T-helper 17 cell (primary cell): Measurements from ENCODE around the gene KCND3. TPM values are rescaled to one million over a fixed set of nuclear protein-coding genes. Genes with fewer than 3 reads are reported as not detected.

Experiments used
- ATAC-seq: fragments of 150-1000 bp; cut with Tn5 transposase; 2 replicates; pipeline ENCODE4 v1.10.0; 2021; ENCODE audit warnings: mild to moderate bottlenecking, moderate library complexity
- DNase-seq, 3 donors: peaks; one replicate each; pipeline versions ENCODE4 v3.0.0 to v3.0.0-alpha.2; 2020 to 2021
- H3K9me3 ChIP-seq: one replicate; pipeline ENCODE4 v1.7.0; 2013; ENCODE audit warnings: low read length, mild to moderate bottlenecking; ENCODE audit not compliant: control insufficient read depth, poor library complexity, severe bottlenecking
- H3K27ac Mint-ChIP-seq: one replicate; pipeline ENCODE4 v1.8.0; 2022; ENCODE audit warnings: mild to moderate bottlenecking, moderate library complexity, mixed read lengths
- H3K27me3 Mint-ChIP-seq: one replicate; pipeline ENCODE4 v1.8.0; 2022; ENCODE audit warnings: mixed read lengths
- H3K36me3 Mint-ChIP-seq: one replicate; pipeline ENCODE4 v1.8.0; 2022; ENCODE audit warnings: low read depth, mixed read lengths
- H3K4me1 Mint-ChIP-seq: one replicate; pipeline ENCODE4 v1.8.0; 2022; ENCODE audit warnings: mild to moderate bottlenecking, mixed read lengths
- H3K4me3 Mint-ChIP-seq: one replicate; pipeline ENCODE4 v1.8.0; 2022; ENCODE audit warnings: mild to moderate bottlenecking, moderate library complexity, mixed read lengths
- total RNA-seq, 4 donors: library from RNA in 2 of 4; stranded (reverse) in 2 of 4; gene quantifications; one replicate each; pipeline ENCODE4 v1.2.3 and lab custom pipeline; 2022 to 2026

KCND3 gene
- total RNA-seq, 2 donors from 2014 or later: 0.12 to 2.2 TPM

DNA sequence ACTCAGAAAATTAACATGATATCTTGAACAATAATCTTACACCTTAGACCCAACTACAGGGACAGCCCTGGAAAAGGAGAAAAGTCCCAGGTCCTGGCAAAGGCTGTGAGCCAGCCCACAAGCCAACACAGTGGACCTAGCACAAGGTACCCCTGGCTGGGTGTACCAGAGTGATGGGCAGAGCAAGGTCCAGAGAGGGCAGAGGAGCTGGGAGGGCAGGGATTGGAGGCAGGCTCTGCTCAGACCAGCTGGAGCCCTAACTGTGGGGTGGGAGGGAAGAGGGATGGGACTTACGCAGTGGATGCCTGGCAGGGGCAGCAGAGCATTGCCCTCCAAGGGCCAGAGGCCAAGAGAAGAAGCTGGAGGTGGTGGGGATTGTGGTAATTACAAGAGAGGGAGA lies 101.6 kb downstream of the KCND3 start:
- Mint-ChIP-seq H3K36me3 (no peaks in the 10 kb centered on the region), H3K27ac (no peak overlapping the region), H3K4me1 (peaks cover 6% of the 10 kb centered on the region), H3K4me3 (no peak overlapping the region), H3K27me3 (peaks cover 41% of the 10 kb centered on the region)
- DNase-seq (no peak), ATAC-seq (no peak)
- H3K9me3 ChIP-seq: no peaks in the 10 kb centered on the region

DNA sequence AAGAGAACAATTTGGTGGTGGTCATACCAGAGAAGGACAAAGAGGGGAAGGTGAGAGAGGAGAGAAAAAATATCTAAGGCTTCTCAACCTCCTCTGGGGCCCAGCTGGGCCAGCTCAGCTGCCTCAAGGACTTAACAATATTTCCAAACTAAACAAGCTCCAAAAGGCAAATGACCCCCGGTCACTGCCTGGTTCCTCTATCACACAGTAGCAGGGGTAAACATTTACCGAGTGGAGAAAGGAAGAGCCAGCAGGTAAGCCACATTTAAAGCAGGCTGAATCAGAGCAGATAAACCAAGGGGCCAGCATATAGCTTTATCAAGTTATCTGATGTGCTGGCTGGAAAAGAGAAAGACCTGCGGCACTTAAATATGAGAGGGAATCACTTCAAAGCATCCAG lies 102.1 kb downstream of the KCND3 start:
- H3K36me3 Mint-ChIP-seq: no peaks in the 10 kb centered on the region
- no peak overlapping the region for H3K27ac Mint-ChIP-seq
- DNase-seq (no peak), ATAC-seq (no peak)
- H3K4me3 Mint-ChIP-seq: no peak overlapping the region
- H3K4me1 Mint-ChIP-seq: peaks cover 6% of the 10 kb centered on the region
- H3K9me3 ChIP-seq: no peaks in the 10 kb centered on the region
- peaks cover 46% of the 10 kb centered on the region for H3K27me3 Mint-ChIP-seq

DNA sequence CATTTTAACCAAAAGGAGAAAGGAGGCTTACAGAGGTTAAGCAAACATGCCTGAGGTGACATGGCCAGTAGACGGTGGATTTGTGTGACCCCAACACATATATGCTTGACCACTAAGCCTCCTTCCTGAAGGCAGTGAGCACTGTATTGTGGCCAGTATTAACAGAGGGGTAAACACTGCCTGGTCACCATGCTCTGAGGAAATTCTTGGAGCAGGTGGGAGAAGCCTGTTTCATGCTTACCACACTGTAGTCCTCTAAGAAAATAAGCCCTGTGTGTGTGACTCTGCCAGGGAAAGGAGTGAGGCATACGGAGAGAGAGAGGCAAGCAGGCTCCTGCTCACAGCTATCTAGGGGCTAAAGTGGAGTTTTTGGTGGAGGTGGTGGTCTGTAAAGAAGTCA lies 102.7 kb downstream of the KCND3 start:
- no peak overlapping the region for H3K27ac Mint-ChIP-seq
- ATAC-seq (no peak), DNase-seq (no peak)
- peaks cover 9% of the 10 kb centered on the region for H3K4me1 Mint-ChIP-seq
- H3K36me3 Mint-ChIP-seq: no peaks in the 10 kb centered on the region
- H3K27me3 Mint-ChIP-seq: peaks cover 52% of the 10 kb centered on the region
- no peak overlapping the region for H3K4me3 Mint-ChIP-seq
- H3K9me3 ChIP-seq: no peaks in the 10 kb centered on the region

DNA sequence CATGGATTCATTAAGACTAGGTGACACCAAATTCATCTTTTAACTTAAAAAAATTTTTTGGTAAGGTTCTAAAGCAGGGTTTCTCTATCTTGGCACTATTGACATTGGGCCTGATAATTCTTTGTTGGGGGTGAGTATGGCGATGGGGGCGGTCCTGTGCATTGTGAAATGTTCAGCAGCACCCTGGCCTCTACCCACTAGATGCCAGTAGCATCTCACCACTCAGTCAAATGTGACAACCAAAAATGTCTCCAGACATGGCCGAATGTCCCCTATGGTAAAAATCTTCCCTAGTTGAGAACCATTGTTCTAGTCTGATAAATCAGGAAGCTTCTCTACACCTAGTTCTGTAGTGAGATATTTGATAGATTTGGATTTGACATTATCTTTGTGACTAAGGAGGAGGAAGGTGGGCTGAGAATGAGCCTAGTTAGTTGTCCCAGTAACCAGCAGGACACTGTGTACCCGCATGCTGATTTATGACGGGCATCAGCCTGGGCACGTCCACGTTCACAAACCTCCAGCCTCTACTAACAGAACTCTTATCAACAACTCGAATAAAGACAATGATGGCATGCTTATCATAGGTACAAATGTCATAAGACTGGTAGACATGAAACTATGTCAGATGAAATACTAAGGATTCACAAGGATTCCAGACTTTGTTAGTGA lies 104.6 kb downstream of the KCND3 start:
- no peaks in the 10 kb centered on the region for H3K9me3 ChIP-seq
- Mint-ChIP-seq H3K36me3 (no peaks in the 10 kb centered on the region), H3K4me3 (no peak overlapping the region), H3K4me1 (peaks cover 14% of the 10 kb centered on the region), H3K27me3 (peaks cover 69% of the 10 kb centered on the region), H3K27ac (no peak overlapping the region)
- DNase-seq: no peak
- no peak for ATAC-seq

DNA sequence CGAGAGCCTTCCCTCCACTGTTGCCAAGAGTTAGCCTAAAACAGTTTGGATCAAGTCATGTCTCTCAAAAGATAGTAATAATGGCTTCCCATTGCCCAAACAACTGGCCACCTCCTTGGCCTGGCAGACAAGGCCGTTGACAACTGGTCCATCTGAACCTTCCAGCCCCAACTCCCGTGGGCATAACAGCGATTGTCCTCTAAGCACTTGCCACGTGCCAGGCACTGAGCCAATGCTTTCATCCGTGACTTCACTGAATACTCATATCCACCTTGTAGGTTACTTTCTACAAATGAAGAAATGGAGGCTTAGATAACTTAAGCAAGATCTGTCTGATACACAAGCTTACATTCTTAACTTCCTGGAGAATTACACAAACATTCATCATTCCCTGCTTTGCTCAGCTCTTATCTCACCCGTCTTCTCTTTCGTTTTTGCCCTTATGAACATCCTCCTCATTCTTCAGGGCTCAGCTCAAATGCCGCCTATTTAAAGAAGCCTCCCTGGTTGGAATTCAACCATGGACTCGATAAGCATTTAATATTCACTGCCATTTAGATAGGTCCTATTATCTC lies 106.4 kb downstream of the KCND3 start:
- peaks cover 82% of the 10 kb centered on the region for H3K27me3 Mint-ChIP-seq

DNA sequence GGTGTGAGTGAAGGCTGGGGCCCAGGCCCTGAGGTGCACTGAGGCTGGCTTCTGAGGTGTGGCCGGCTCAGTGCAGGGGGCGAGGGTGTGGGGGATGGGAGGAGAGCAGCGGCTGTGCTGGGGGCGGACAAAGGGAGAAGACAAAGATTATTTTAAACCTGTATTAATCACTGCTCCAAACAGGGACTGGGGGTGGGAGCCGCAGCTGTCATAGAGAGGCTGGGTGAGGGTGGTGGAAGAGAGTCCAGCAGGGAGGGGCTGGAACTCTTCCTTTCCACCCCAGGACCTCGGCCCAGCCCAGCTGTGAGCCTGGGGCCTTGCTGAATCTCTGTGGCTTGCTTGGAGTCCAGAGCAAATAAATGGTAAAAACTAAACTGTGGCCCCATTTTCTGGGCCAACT lies 106.9 kb downstream of the KCND3 start:
- H3K4me1 Mint-ChIP-seq: peaks cover 8% of the 10 kb centered on the region
- H3K9me3 ChIP-seq: no peaks in the 10 kb centered on the region
- H3K36me3 Mint-ChIP-seq: no peaks in the 10 kb centered on the region
- no peak for ATAC-seq
- peaks cover 87% of the 10 kb centered on the region for H3K27me3 Mint-ChIP-seq
- no peak overlapping the region for H3K27ac Mint-ChIP-seq
- no peak overlapping the region for H3K4me3 Mint-ChIP-seq
- DNase-seq: no peak

More for the DNA sequence above, 106.4 kb downstream of the KCND3 start:
- DNase-seq: no peak
- Mint-ChIP-seq H3K36me3 (no peaks in the 10 kb centered on the region), H3K4me3 (no peak overlapping the region), H3K27ac (no peak overlapping the region), H3K4me1 (peaks cover 11% of the 10 kb centered on the region)
- ATAC-seq: no peak
- H3K9me3 ChIP-seq: no peaks in the 10 kb centered on the region

DNA sequence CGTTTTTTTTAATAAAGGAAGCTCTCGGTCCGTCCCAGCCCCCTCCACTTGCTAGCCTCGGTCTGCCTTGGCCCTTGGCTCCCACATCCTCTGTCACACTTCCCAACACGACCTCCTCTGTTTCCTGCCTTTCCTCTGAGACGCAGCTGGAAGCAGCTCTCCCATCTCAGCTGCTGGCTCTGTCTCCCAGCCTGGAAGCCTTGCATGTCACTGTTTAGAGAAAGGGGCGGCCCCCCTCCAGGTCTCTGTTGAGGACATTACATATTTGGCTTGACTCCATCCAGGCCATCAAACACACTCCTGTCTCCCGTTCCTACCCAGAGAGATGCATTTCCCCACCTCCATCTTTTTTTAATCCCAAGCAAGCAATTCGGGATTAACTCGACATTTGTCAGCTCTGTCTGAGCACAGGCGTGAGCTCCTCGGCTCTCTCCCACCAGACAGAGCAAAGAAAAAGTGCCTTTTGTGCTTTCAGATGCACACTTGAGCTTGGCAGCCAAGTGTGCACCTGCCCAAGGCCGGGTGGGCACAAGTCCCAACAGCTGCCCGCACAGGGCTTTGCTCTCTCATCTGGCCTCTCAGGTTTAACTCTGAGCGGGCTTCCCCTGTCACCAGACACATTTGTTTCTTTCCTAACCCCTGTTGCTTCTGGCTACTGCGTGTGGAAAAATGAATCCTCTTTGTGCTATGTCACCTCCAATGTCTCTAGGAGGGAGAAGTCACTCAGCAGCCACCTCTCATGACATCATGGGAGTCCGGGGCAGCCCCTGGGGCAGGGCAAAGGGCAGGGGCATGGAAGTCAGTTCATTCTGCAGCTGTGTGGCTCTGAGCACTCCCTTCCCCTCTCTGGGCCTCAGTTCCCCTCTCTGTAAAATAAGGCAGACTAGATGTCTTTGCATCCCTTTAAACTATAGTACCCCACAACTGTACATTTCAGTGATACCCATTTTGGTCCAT lies 108.3 kb downstream of the KCND3 start:
- no peak for DNase-seq
- H3K4me3 Mint-ChIP-seq: no peak overlapping the region
- ATAC-seq: no peak
- H3K27ac Mint-ChIP-seq: no peak overlapping the region
- H3K36me3 Mint-ChIP-seq: no peaks in the 10 kb centered on the region
- H3K27me3 Mint-ChIP-seq: peaks cover 90% of the 10 kb centered on the region
- H3K4me1 Mint-ChIP-seq: peaks cover 8% of the 10 kb centered on the region
- no peaks in the 10 kb centered on the region for H3K9me3 ChIP-seq

DNA sequence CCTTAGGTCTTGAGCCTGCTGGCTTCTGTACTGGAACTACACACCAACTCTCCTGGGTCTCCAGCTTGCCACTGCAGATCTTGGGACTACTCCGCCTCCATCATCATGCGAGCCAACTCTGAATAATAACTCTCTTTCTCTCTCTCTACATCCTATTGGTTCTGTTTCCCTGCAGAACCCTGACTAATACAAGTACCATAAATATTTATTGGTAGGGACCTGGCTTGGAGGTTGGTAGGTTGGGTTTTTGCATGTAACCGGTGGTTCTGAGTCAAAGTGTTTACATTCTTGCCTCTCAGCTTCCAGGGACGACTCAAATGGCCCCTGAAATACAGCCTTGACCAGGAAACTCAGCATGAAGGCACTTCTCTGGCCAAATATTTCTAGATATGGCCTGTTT lies 110.4 kb downstream of the KCND3 start:
- Mint-ChIP-seq H3K36me3 (no peaks in the 10 kb centered on the region), H3K27ac (no peak overlapping the region), H3K4me3 (no peak overlapping the region), H3K27me3 (peaks cover 92% of the 10 kb centered on the region), H3K4me1 (peaks cover 8% of the 10 kb centered on the region)
- DNase-seq (no peak), ATAC-seq (no peak)
- H3K9me3 ChIP-seq: no peaks in the 10 kb centered on the region

DNA sequence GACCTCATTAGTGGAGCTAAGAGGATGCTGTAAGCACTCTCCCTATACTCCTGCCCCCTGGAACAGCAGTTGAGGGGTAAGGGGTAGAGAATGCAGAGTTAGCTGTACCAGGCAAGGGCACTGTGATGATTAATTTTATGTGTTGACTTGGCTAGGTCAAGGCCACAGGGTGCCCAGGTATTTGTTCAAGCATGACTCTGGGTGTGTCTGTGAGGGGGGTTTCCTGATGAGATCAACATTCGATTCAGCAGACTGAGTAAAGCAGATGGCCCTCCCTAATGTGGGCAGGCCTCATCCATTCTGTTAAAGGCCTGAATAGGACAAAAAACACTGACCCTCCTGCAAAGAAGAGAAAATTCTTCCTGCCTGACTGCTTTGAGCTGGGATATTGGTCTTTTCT lies 110.8 kb downstream of the KCND3 start:
- no peaks in the 10 kb centered on the region for H3K9me3 ChIP-seq
- ATAC-seq (peak; percentile 47), DNase-seq (no peak)
- no peak overlapping the region for H3K4me3 Mint-ChIP-seq
- no peak overlapping the region for H3K27ac Mint-ChIP-seq
- H3K36me3 Mint-ChIP-seq: no peaks in the 10 kb centered on the region
- H3K27me3 Mint-ChIP-seq: peaks cover 87% of the 10 kb centered on the region
- peaks cover 8% of the 10 kb centered on the region for H3K4me1 Mint-ChIP-seq

DNA sequence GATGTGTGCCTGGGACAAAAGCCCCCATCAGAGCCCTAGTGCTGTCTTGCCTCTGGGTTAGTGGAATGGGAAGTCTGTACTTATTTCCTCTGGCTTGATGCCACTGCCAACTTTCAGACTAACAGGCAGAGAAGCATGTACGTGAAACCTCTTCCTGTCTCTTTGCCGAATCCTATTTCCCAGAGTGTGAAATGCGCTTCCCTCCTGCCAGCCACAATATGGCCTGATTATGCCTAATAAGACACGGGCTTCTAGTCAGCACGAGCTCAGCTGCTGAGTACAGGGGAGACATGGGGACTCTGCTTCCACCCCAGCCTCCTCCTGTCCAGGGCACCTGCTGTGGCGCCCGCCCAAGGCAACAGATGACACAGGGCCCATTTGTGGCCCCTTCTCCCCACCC lies 111.4 kb downstream of the KCND3 start:
- H3K27ac Mint-ChIP-seq: no peak overlapping the region
- H3K4me3 Mint-ChIP-seq: no peak overlapping the region
- H3K36me3 Mint-ChIP-seq: no peaks in the 10 kb centered on the region
- peaks cover 82% of the 10 kb centered on the region for H3K27me3 Mint-ChIP-seq
- no peak for DNase-seq
- no peak for ATAC-seq
- H3K9me3 ChIP-seq: no peaks in the 10 kb centered on the region
- peaks cover 8% of the 10 kb centered on the region for H3K4me1 Mint-ChIP-seq

DNA sequence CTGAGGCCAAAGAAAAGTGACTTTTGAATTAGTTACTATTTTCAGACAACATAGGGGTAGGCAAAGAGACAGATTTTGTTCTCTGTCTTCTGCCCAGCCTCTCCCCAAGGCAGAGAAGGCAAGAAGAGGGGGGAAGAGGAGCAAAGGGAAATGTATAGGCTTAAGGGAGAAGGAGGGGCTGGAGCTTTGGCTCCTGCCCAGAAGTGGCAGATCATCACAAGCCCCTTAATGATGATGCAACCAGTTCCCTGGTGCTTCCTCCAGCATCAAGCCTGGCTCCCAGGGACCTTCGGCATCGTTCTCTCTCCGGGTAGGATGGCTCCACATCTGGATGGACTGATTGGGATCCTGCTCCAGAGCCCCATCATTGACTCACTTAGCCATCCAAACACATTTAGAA lies 112.8 kb downstream of the KCND3 start:
- H3K27ac Mint-ChIP-seq: no peak overlapping the region
- no peaks in the 10 kb centered on the region for H3K9me3 ChIP-seq
- no peak overlapping the region for H3K4me3 Mint-ChIP-seq
- peaks cover 67% of the 10 kb centered on the region for H3K27me3 Mint-ChIP-seq
- no peaks in the 10 kb centered on the region for H3K36me3 Mint-ChIP-seq
- ATAC-seq: no peak
- peaks cover 4% of the 10 kb centered on the region for H3K4me1 Mint-ChIP-seq
- no peak for DNase-seq

DNA sequence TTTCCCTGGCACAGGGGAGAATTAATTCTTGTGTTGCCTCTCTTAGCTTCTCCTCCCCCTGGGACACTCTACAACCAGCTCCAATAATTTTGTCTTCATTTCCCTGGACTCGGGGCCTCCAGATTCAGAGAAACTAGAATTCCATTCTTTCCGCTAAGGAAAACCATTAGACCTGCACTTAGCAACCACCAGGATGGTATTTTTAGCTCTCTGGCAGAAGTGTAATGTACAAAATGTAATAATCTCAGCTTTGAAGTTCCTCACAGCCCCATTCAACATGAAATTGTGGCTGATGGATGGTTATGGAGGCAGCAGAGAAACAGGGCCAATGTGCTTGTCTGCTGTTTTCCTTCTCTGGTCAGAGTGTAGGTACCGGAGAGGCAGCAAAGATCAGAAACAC lies 113.8 kb downstream of the KCND3 start:
- peaks cover 57% of the 10 kb centered on the region for H3K27me3 Mint-ChIP-seq
- ATAC-seq: no peak
- H3K36me3 Mint-ChIP-seq: no peaks in the 10 kb centered on the region
- H3K4me1 Mint-ChIP-seq: no peaks in the 10 kb centered on the region
- no peak overlapping the region for H3K27ac Mint-ChIP-seq
- no peak overlapping the region for H3K4me3 Mint-ChIP-seq
- DNase-seq: no peak
- H3K9me3 ChIP-seq: no peaks in the 10 kb centered on the region

DNA sequence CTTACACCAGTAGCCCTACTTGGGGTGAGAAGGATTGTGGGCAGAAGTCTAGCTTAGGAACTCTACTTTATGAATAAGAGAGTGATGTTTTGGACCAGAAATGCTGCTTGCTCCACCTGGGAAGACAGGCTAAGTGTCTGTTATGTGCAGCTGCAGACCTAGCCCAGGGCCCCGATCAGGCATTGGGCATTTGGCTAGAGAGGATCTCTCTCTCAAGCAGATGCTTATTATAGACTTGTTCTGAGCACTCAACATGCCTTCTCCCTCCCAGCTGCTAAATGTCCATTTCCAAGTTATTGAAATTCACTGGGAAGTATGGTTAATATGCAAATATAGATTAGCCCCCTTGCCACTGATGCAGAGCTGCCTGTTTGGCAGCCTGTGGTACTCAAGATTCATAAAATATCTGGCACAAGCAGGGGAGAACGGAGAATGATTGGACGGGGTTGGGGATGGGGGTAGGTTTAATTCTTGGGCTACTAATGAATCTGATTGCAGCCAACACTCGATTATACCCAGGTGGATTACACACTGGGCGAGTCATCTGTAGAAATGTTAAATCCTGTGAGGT lies 115.9 kb downstream of the KCND3 start:
- Mint-ChIP-seq H3K27ac (no peak overlapping the region), H3K36me3 (peaks cover 2% of the 10 kb centered on the region), H3K27me3 (peaks cover 43% of the 10 kb centered on the region), H3K4me1 (no peaks in the 10 kb centered on the region), H3K4me3 (no peak overlapping the region)
- H3K9me3 ChIP-seq: no peaks in the 10 kb centered on the region
- no peak for ATAC-seq
- DNase-seq: no peak
